GM18502 (cell line): Measurements from ENCODE around the gene MGAT4B.

Experiments used
- ATAC-seq: cut with Tn5 transposase; IDR thresholded peaks from one replicate; pipeline ENCODE4 v1.9.1; 2021; ENCODE audit warnings: mild to moderate bottlenecking; ENCODE audit not compliant: unreplicated experiment, poor library complexity

MGAT4B gene

GRCh38 chr5:179812997-179813607 is 6.4 kb upstream of the MGAT4B start:
- ATAC-seq: no peak

GRCh38 chr5:179812135-179812825 is 5.6 kb upstream of the MGAT4B start:
- no peak for ATAC-seq

GRCh38 chr5:179805529-179806249 is 977 bp downstream of the MGAT4B start:
- peak; percentile 17 for ATAC-seq

DNA sequence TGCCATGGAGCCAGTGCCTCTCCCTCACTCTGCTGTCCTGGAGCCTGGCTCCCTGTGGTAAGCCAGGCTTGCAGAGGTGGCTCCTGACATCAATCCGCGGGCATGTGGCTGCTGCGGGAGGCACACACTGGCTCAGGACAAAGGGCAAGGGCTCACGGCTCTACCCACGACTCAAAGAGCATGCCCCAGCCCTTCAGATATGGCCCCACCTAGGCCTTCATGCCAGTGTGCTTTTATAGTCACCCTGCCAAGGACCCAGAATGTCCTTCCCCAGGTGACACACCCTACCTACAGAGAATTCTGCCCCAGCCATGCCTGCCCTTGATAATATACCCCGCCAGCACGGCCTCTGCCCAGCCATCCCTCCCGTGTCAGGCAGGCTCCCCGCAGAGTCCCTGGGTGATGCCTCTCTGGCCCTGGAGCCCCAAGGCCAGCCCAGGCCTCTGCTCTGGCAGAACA is 1.6 kb downstream of the MGAT4B start:
- ATAC-seq: no peak

DNA sequence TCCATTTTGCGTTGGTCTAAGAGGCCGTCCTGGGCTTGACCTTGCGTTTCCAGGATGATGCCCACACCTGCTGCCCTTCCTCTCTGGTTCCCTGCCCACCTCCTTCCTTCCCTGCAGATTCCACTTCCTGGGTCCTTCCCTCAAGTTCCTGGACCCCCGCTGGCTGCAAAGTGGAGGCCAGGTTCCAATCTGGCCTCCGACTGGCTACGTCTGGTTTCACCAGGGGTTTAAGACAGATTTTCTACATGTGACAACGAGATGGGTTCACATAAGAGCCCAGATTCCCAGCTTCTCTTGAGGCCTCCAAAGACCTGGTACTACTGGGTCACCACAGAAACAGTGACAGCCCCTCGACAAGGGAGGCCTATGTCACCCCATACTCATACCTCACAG is 2.1 kb downstream of the MGAT4B start:
- ATAC-seq: no peak

- ATAC-seq: no peak
Observed at GRCh38 chr5:179803651-179804554, 2.8 kb downstream of the MGAT4B start.

DNA sequence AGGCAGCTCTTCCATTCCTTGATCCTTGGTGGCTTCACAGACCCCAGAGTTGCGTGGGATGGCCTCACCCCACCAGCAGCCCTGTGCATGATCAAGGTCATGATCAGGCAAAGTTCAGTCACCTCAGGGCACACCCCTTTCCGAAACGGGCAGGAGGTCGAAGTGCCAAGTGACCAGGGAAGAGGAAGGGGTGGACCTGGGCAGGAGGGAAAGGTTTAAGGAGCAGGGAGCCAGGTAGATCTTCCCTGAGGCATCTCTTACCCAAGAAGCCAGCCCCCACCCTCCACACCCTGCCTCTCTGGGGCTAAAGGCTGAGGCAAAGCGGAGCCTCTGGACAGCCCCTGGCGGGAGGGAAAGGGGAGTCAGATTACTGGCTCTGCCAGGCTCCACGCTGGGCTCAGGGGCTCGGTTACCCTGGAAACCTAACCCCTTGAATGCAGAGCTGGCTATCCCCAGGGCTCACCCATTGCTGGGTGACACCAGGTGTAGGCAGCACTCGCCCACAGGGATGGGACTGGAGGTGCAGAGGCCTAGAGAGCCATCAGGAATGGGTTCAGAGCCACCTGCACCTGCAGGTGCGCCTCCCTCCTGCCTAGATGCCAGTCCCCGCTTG is 3.6 kb downstream of the MGAT4B start:
- ATAC-seq: no peak

GRCh38 chr5:179802207-179802883 is 4.3 kb downstream of the MGAT4B start:
- ATAC-seq: no peak

DNA sequence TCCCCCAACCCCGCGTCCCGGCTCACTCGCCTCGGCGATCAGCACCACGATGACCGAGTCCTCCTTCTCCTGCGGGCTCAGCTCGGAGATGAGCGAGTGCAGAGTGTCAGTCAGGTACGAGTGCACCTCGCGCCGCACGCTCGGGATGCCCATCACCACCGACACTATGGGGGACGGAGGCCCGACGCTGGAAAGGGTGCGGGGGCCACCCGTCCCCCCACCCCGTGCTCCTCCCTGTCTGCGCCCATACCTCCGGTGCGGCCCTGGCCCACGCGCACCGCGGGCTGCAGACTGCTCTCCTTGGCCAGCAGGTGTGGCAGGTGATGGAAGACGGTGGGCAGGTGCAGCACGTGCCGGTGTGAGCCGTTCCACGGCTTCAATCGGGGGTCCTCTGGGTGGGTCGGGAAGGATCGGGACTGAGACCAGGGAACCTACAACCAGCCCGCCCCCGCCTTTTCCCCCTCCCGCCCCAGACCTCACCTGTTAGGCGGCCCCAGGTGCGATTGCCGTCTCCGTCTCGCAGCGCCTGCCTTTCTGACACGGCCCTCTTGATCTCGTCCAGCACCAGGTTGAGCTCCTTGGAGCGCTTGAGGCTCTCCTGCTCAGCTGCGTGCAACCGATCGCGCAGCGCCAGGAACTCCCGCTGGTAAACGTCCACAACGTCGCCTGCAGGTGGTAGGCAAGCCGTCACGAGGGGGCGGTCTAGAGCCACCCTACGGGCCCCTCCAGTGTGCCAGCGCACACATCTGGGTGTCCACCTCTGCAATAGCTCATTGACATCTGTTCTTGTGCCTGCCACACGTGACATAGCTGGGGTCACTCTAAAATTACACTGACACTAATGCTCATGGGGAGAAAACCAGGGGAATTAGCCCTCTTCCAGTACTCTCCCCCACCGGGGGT is 5.1 kb downstream of the MGAT4B start:
- ATAC-seq: no peak

GRCh38 chr5:179800696-179801201 is 5.9 kb downstream of the MGAT4B start:
- ATAC-seq: no peak

- no peak for ATAC-seq
Observed at GRCh38 chr5:179800071-179800695, 6.5 kb downstream of the MGAT4B start.

DNA sequence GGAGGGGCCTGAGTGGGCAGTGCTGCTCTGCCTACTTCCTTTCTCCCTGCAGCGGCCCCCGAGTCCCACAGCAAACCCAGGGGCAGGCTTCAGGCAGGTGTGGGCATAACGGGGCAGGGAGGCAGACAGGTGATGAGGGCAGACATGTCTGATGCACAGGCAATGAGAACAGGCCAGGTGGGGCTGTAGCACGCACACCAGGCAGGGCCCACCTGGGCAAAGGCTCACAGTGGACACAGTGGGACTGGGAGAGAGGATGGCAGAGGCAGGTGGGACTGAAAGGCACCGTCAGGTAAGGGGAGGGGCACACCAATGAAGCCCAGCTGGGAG is 7.1 kb downstream of the MGAT4B start:
- ATAC-seq: no peak

GRCh38 chr5:179798771-179799643 is 7.7 kb downstream of the MGAT4B start:
- no peak for ATAC-seq

DNA sequence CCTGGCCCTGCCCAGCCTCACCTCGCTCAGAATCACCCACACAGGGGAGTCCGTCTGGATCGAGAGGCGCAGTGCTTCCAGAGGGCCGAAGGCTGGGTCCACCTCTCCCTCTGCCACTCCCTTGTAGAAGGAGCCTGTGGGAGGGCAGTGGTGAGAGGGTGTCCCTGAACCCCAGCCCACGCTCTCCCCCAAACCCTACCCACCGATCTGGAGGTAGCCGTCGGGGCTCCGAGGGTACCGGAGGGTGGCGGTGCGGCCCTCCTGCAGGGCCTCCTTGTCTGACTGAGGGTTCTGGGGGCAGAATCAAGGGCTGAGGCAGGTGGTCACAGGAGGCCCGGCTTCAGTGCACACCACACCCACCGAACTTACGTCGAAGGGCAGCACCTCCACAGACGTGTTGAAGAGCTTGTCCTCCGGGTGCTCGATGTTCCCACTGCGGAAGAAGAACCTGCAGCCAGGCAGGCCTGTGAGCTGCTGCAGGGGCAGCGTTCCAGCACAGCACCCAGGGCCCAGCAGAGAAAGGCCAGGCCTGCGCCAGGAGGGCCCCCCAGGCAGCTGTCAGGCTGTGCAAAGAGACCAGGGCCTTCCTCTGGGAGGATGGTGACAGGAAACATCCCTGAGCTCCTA is 8.4 kb downstream of the MGAT4B start:
- ATAC-seq: no peak

DNA sequence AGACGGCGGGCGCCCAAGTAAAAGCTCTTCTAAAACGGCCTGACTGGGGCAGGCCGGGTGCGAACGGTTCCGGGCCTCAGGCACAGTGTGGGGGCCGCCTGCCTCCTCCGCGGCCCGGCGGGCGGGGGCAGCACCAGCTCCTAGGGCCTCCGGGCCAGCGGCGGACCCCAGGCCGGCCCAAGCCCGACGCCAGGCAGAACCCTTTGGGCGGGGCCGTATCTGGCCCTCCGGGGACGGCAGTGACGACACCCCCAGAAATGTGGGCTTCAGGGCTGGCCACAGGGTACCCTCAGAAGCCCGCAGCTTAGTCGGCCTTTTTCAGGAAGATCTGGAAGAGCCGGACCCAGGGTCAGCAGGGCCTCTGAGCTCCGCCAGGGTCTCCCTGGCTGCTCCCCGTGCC is 8.9 kb downstream of the MGAT4B start:
- ATAC-seq: no peak

- ATAC-seq: no peak
Observed at GRCh38 chr5:179796877-179797608, 9.6 kb downstream of the MGAT4B start.
